HEK293T (cell line): Measurements from ENCODE around the gene U2AF2.

Experiments
- CTBP1 ChIP-seq: fragments of 450-650 bp; IDR thresholded peaks from 2 replicates; pipeline ENCODE4 v1.6.1; 2016; ENCODE audit warnings: borderline replicate concordance
- ELF4 ChIP-seq: fragments of 450-650 bp; IDR thresholded peaks from 2 replicates; pipeline ENCODE4 v1.6.1; 2017; ENCODE audit warnings: antibody characterized with exemption
- FOXA1 ChIP-seq: fragments of 450-650 bp; IDR thresholded peaks from 2 replicates; pipeline ENCODE4 v1.6.1; 2016; ENCODE audit warnings: mild to moderate bottlenecking
- FOXM1 ChIP-seq: fragments of 450-650 bp; IDR thresholded peaks from 2 replicates; pipeline ENCODE4 v1.6.1; 2017; ENCODE audit warnings: mild to moderate bottlenecking, borderline replicate concordance
- L3MBTL2 ChIP-seq: fragments of 450-650 bp; conservative IDR thresholded peaks from 2 replicates; pipeline ENCODE4 v1.6.1; 2016; ENCODE audit warnings: mild to moderate bottlenecking
- NFRKB ChIP-seq: fragments of 450-650 bp; IDR thresholded peaks from 2 replicates; pipeline ENCODE4 v1.6.1; 2016; ENCODE audit warnings: mild to moderate bottlenecking, moderate library complexity
- SP1 ChIP-seq: fragments of 450-650 bp; IDR thresholded peaks from 2 replicates; pipeline ENCODE4 v1.6.1; 2017
- SUZ12 ChIP-seq: fragments of 450-650 bp; IDR thresholded peaks from 2 replicates; pipeline ENCODE4 v1.6.1; 2016; ENCODE audit warnings: mild to moderate bottlenecking
- TARDBP ChIP-seq: fragments of 450-650 bp; IDR thresholded peaks from 2 replicates; pipeline ENCODE4 v1.6.1; 2016
- ZNF384 ChIP-seq: fragments of 450-650 bp; IDR thresholded peaks from 2 replicates; pipeline ENCODE4 v1.6.1; 2016
- TF ChIP-seq, protein P1 (sequence below): fragments of 450-650 bp; IDR thresholded peaks from 2 replicates; pipeline ENCODE4 v1.6.1; 2016

DNA sequence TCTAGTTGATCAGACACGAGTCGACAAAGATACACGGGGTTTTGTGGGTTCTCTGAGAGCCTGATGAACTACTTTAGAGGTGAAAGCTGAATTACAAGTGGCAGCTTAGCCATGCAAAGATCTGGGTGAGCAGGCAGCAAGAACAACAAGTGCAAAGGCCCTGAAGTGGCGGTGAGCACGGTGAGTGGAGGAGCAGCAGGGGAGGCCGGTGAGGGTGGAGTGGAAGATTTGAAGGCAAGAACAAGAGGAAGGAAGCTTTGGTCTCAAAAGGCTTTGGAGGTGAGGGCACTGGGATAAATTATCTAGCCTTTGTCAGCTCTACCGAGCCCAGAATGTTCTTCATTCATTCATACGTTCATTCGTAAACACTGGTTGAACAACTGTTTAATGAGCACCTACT is 48.0 kb upstream of the U2AF2 start:
- no peak for TF ChIP-seq SP1
- no peak for TF ChIP-seq FOXA1
- TF ChIP-seq SUZ12: no peak
- no peak for TF ChIP-seq ZNF384
- TF ChIP-seq L3MBTL2: no peak
- TF ChIP-seq, protein P1, sequence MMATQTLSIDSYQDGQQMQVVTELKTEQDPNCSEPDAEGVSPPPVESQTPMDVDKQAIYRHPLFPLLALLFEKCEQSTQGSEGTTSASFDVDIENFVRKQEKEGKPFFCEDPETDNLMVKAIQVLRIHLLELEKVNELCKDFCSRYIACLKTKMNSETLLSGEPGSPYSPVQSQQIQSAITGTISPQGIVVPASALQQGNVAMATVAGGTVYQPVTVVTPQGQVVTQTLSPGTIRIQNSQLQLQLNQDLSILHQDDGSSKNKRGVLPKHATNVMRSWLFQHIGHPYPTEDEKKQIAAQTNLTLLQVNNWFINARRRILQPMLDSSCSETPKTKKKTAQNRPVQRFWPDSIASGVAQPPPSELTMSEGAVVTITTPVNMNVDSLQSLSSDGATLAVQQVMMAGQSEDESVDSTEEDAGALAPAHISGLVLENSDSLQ: no peak
- no peak for TF ChIP-seq FOXM1
- TF ChIP-seq CTBP1: no peak
- TF ChIP-seq NFRKB: no peak
- TF ChIP-seq ELF4: no peak
- no peak for TF ChIP-seq TARDBP
